HepG2 (cell line): ENCODE measurements around the gene UCKL1. TPM values are rescaled to one million over a fixed set of nuclear protein-coding genes. Genes with fewer than 3 reads are reported as not detected.
A peak's percentile ranks its signal among the peaks of the same experiment; 100 is the strongest.

Source experiments
- BHLHE40 ChIP-seq: IDR thresholded peaks from 2 replicates; pipeline ENCODE4 v1.6.1; 2011; ENCODE audit warnings: low read length, improper control_type of control experiment
- HINFP ChIP-seq: sonication (generic); formaldehyde crosslinking; IDR thresholded peaks from 2 replicates; pipeline ENCODE4 v1.4.0; 2020; ENCODE audit warnings: low read depth, mild to moderate bottlenecking, missing genetic modification reagents
- JUNB ChIP-seq: sonication (generic); formaldehyde crosslinking; IDR thresholded peaks from 2 replicates; pipeline ENCODE4 v1.8.0; 2022; ENCODE audit warnings: missing genetic modification reagents, mild to moderate bottlenecking, borderline replicate concordance
- KDM5B ChIP-seq: sonication (generic); formaldehyde crosslinking; IDR thresholded peaks from 2 replicates; pipeline ENCODE4 v1.4.0; 2020; ENCODE audit warnings: missing genetic modification reagents, mild to moderate bottlenecking, borderline replicate concordance
- SIN3B ChIP-seq: fragments of 150-350 bp; IDR thresholded peaks from 2 replicates; pipeline ENCODE4 v1.6.1; 2014; ENCODE audit warnings: low read length
- SNAI1 ChIP-seq: sonication (generic); formaldehyde crosslinking; IDR thresholded peaks from 2 replicates; pipeline ENCODE4 v1.5.0; 2020; ENCODE audit warnings: mild to moderate bottlenecking, missing genetic modification reagents, borderline replicate concordance
- TP53 ChIP-seq: sonication (generic); formaldehyde crosslinking; conservative IDR thresholded peaks from 2 replicates; pipeline ENCODE4 v1.4.0; 2020; ENCODE audit warnings: missing genetic modification reagents
- ZBTB26 ChIP-seq: IDR thresholded peaks from 2 replicates; pipeline ENCODE4 v1.6.1; 2016; ENCODE audit warnings: missing compliant biosample characterization, missing genetic modification reagents, borderline replicate concordance
- ZNF10 ChIP-seq: sonication (generic); formaldehyde crosslinking; IDR thresholded peaks from 2 replicates; pipeline ENCODE4 v1.4.0; 2020; ENCODE audit warnings: mild to moderate bottlenecking, low read depth, missing genetic modification reagents, borderline replicate concordance
- ZNF280B ChIP-seq: sonication (generic); formaldehyde crosslinking; IDR thresholded peaks from 2 replicates; pipeline ENCODE4 v1.5.0; 2020; ENCODE audit warnings: missing genetic modification reagents, mild to moderate bottlenecking, borderline replicate concordance
- ZNF530 ChIP-seq: sonication (generic); formaldehyde crosslinking; IDR thresholded peaks from 2 replicates; pipeline ENCODE4 v1.5.0; 2020; ENCODE audit warnings: low read depth, mild to moderate bottlenecking, missing genetic modification reagents
- ZNF737 ChIP-seq: sonication (generic); formaldehyde crosslinking; IDR thresholded peaks from 2 replicates; pipeline ENCODE4 v1.5.0; 2020; ENCODE audit warnings: missing genetic modification reagents, mild to moderate bottlenecking, borderline replicate concordance
- polyA plus RNA-seq, 8 experiments: library from polyadenylated mRNA; depleted of rRNA in 3 of 8; stranded (reverse) in 7 of 8; unstranded in 1 of 8; fragments of >200 nt; fragmentation: Illumina TruSeq in 4 of 8; extraction: Trizol in 4 of 8; gene quantifications; 2 replicates each; pipeline versions ENCODE4 v1.2.1 to v1.2.3, GENCODE V29; 2011 to 2016; ENCODE audit warnings: low read depth in 4 of 8, missing spikeins in 1 of 8, mixed read lengths in 1 of 8; ENCODE audit not compliant: insufficient read depth in 1 of 8
- total RNA-seq, 5 experiments: library from RNA; depleted of rRNA; stranded (reverse); fragments of >200 nt; fragmentation: Illumina TruSeq; extraction: Trizol; gene quantifications; 2 replicates each; pipeline ENCODE4 v1.2.3, GENCODE V29; 2016; ENCODE audit warnings: low read depth in 1 of 5
- TF ChIP-seq, protein P1 (sequence below), 2 experiments: fragments of 450-650 bp in 1 of 2; sonication (generic) in 1 of 2; formaldehyde crosslinking in 1 of 2; IDR thresholded peaks; 2 replicates each; pipeline versions ENCODE4 v1.6.1 to v1.8.0; 2016 to 2022; ENCODE audit warnings: antibody characterized with exemption in 1 of 2, mild to moderate bottlenecking in 1 of 2, missing genetic modification reagents in 1 of 2

The UCKL1 gene
- total and polyA plus RNA-seq, 2 of the 13 experiments (the other 11 are each of a cell fraction or from before 2014, with no cell fraction given) = 50.2 to 126 TPM

DNA sequence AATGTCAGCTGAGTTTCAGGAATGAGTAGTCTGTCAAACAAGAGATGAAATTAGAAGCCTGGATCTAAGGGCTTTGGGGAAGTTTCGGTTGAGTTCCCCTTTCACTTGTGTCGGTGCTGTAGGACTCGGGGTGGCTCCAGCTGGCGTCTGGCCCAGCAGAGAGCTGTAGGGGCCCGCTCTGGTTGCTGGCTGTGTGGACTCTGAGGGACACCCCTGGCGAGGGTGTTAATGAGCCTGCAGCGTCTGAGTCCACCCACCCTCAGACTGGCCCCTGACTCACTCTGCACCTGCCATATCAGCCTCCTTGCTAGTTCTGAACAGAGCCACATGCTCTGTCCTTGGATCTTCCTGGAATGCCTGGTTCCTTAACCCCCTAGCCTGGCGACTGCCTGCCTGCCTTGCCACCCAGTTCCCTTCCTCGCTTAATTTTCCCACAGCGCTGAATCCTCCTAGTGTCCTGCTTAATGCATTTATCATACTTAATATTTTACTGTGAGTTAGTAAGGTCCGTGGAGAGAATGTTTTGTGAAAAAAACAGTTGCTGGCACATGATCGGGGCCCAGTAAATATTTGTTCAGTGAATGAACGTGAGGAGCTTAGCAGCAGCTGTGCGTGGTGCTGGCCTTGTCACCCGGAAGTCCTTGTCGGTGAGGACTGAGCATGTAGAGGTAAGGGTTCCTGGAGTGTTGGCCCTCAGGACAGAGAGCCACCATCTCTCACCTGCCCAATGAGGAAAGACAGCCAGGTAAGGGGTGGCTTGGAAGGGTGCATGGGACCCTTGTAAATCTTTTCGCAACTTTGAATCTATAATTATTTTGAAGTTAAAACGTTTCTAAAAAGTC is 59.7 kb downstream of the UCKL1 start (continued):
- TF ChIP-seq, protein P1, sequence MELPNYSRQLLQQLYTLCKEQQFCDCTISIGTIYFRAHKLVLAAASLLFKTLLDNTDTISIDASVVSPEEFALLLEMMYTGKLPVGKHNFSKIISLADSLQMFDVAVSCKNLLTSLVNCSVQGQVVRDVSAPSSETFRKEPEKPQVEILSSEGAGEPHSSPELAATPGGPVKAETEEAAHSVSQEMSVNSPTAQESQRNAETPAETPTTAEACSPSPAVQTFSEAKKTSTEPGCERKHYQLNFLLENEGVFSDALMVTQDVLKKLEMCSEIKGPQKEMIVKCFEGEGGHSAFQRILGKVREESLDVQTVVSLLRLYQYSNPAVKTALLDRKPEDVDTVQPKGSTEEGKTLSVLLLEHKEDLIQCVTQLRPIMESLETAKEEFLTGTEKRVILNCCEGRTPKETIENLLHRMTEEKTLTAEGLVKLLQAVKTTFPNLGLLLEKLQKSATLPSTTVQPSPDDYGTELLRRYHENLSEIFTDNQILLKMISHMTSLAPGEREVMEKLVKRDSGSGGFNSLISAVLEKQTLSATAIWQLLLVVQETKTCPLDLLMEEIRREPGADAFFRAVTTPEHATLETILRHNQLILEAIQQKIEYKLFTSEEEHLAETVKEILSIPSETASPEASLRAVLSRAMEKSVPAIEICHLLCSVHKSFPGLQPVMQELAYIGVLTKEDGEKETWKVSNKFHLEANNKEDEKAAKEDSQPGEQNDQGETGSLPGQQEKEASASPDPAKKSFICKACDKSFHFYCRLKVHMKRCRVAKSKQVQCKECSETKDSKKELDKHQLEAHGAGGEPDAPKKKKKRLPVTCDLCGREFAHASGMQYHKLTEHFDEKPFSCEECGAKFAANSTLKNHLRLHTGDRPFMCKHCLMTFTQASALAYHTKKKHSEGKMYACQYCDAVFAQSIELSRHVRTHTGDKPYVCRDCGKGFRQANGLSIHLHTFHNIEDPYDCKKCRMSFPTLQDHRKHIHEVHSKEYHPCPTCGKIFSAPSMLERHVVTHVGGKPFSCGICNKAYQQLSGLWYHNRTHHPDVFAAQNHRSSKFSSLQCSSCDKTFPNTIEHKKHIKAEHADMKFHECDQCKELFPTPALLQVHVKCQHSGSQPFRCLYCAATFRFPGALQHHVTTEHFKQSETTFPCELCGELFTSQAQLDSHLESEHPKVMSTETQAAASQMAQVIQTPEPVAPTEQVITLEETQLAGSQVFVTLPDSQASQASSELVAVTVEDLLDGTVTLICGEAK (IDR thresholded peaks at IDR 0.05) = no peak
- TF ChIP-seq, protein P1 (CRISPR knock-in tag; IDR thresholded peaks at IDR 0.05) = no peak
- TF ChIP-seq SNAI1 (CRISPR knock-in tag) (no peak), KDM5B (no peak), ZNF10 (CRISPR knock-in tag) (no peak), SIN3B (no peak; the same call in 1 of the 2 replicates), ZBTB26 (CRISPR knock-in tag) (no peak), HINFP (CRISPR knock-in tag) (no peak), JUNB (CRISPR knock-in tag) (no peak), ZNF280B (CRISPR knock-in tag) (no peak), ZNF530 (CRISPR knock-in tag) (no peak), BHLHE40 (peak; percentile 98), TP53 (CRISPR knock-in tag) (peak; percentile 77), ZNF737 (peak; percentile 84; the same call in 1 of the 2 replicates)
